Measurements from ENCODE around the gene PRR20C.
"Not testable (repeated sequence)": the region's sequence is repeated elsewhere in the genome, so short reads cannot be mapped to it uniquely, and the experiment has no call there.

Gene PRR20C

DNA sequence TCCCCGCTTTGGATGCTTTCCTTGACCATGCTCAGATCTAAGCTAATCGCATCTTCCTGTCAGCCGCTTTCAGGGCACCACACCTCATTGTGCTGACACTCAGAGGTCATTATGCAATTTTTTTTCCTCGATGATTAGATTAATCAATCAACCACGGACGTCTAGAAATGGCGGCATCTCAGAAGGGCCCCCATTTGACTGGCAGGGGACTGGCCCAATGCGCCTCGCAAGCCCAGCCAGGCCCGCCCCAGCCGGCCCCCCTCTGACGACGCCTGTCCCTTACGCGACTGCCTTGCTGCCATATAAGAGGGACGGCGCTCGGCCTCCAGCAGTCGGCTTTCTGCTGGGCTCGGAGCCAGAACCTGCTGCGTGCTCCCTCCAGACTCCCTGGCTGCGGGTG is at the start of gene PRR20C:
PRR20C (plus strand) TSS at position 301 of the 400 bp plus-strand sequence. CDS start 387 bp downstream, outside the sequence.
- in situ Hi-C loops (cut with MboI; ENCODE audit: low sequenced_read_pairs), result not testable (repeated sequence)

DNA sequence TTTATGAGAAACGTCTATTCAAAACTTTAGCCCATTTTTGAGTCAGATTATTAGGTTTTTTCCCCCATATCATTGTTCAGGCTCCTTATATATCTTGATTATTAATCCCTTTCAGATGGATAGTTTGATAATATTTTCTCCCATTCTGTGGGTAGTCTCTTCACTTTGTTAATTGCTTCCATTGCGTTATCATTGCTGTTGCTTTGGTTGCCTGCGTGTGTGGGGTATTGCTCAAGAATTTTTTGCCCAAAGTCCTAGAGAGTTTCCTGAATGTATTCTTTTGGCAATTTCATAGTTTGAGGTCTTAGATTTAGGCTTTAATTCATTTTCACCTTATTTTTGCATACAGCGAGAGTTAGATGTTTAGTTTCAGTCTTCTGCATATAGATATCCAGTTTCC is 38.9 kb upstream of the PRR20C start:
- in situ Hi-C loops (cut with MboI; ENCODE audit: low sequenced_read_pairs), result no loop called here

DNA sequence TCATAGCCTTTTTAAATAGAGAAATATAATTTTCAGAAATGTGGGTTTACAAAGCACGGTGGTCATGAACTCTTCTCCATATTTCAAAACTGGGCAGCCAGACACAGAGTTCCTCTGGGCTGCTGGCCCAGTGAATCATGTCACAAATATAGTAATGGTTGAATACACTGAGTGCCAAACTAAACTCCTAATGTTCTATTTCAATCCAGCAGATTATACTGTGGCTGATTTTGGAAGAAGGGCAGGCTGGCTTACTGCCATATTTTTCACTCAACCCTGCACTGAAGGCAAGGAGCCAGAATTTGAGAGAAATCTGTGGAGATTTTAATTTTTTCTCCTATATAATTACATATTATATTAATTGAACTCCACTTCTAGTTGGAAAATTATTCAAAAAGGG is 30.2 kb upstream of the PRR20C start:
- in situ Hi-C loops (cut with MboI; ENCODE audit: low sequenced_read_pairs), result no loop called here

DNA sequence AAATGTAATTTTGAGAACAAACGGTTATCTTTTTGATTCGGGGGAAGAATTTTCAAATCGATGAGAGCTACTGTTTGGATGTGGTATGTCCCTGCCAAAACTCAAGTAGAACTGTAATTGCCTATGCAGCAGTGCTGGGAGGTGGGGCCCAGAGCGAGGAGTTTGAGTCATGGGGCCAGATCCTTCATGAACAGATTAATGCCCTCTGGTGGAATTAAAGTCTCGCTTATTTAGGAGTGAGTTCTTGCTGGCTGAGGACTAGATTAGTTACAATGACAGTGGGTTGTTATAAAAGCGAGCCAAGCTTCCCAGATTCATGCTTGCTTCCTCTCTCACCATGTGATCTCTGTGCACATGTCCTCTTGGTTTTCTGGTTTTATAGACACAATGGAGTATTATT is 25.0 kb upstream of the PRR20C start:
- in situ Hi-C loops (cut with MboI; ENCODE audit: low sequenced_read_pairs), result no loop called here

DNA sequence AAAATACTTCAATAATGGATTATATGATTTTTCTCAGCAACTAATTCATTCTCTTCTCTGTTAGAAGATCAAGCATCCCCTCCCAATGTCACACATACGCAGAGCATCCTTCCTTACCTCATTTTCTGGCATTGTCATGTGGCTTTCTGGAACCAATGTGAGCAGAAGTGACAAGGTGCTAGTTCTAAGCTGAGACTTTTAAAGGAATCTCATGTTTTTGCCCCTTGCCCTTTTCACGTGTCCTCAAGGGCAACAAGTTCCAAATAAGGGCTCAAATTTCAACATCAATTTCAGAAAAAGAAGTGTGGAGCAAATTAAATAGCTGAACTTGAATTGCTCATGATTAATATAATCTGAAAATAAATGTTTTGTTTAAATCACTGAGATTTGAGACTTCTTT is 17.8 kb upstream of the PRR20C start:
- in situ Hi-C loops (cut with MboI; ENCODE audit: low sequenced_read_pairs), result no loop called here

DNA sequence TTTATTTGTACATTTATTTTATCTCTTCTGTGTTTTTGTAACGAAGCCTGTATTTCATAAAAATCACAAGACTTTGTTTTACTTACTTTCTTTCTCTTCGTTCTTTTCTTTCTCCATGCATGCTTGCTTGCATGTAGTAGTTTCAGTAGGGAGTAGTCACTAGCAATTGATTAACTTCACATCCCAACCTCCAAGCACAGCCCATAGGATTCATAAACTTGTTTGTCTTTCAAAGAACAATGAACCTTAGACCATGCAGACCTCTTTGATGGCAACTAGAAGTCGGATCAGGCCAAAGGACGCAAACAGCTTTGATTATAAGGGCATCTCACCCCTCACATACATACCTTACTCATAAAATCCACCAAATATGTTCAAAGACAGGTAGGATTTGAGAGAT is 16.3 kb upstream of the PRR20C start:
- in situ Hi-C loops (cut with MboI; ENCODE audit: low sequenced_read_pairs), result no loop called here

DNA sequence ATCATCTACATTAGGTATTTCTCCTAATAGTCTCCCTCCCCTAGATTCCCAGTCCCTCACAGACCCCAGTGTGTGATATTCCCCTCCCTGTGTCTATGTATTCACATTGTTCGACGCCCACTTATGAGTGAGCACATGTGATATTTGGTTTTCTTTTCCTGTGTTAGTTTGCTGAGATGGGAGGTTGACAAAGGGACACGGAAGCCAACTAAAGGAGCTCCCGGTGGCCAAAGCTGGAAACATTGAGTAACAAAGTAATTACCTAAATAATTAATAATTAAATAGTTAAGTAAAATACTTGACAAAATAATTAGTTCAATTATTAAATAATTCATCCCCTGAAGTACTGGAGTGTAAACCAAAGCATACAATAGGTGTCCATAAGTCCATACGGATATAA is 14.9 kb upstream of the PRR20C start:
- in situ Hi-C loops (cut with MboI; ENCODE audit: low sequenced_read_pairs), result no loop called here

DNA sequence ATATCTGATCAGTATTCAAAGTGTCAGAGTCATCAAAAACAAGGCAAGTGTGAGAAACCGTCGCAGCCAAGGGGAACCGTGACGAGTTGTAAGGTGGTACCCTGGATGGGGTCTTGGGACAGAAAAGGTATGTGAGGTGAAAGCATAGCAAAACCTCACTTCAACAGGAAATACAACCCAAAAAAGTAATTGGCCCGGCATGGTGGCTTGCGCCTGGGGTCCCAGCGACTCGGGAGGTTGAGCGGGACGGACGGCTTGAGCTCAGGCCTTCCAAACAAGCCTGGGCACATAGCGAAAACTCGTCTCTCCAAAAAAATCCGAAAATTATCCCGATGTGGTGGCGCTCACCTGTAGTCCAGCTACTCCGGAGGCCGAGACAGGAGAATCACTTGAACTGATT is 14.1 kb upstream of the PRR20C start:
- in situ Hi-C loops (cut with MboI; ENCODE audit: low sequenced_read_pairs), result not testable (repeated sequence)

DNA sequence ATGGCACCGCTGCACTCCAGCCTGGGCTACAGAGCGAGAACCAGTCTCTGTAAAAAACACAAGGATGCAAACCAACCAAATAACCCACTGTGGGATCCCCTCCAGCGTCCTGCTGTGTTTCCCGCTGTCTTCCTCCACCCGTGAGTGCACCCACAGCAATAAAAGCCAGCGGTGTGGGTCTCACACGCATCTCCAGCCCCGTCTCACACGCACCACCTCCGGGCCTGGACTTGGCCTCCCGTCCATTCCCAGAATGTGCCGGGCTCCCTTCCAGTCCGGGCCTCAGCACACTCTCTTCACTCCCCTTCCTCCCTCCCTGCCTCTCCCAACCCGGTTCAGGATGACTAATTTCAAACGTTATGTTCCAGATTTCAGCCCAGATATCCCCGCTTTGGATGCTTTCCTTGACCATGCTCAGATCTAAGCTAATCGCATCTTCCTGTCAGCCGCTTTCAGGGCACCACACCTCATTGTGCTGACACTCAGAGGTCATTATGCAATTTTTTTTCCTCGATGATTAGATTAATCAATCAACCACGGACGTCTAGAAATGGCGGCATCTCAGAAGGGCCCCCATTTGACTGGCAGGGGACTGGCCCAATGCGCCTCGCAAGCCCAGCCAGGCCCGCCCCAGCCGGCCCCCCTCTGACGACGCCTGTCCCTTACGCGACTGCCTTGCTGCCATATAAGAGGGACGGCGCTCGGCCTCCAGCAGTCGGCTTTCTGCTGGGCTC is 13.5 kb upstream of the PRR20C start, which contains the start of gene PRR20A:
PRR20A (plus strand) TSS at position 684 of the 734 bp plus-strand sequence. CDS start 387 bp downstream, outside the sequence.
- in situ Hi-C loops (cut with MboI; ENCODE audit: low sequenced_read_pairs), result not testable (repeated sequence)

DNA sequence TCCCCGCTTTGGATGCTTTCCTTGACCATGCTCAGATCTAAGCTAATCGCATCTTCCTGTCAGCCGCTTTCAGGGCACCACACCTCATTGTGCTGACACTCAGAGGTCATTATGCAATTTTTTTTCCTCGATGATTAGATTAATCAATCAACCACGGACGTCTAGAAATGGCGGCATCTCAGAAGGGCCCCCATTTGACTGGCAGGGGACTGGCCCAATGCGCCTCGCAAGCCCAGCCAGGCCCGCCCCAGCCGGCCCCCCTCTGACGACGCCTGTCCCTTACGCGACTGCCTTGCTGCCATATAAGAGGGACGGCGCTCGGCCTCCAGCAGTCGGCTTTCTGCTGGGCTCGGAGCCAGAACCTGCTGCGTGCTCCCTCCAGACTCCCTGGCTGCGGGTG is 6.7 kb upstream of the PRR20C start, which contains the start of gene PRR20B:
PRR20B (plus strand) TSS at position 301 of the 400 bp plus-strand sequence. CDS start 387 bp downstream, outside the sequence.
- in situ Hi-C loops (cut with MboI; ENCODE audit: low sequenced_read_pairs), result not testable (repeated sequence)

DNA sequence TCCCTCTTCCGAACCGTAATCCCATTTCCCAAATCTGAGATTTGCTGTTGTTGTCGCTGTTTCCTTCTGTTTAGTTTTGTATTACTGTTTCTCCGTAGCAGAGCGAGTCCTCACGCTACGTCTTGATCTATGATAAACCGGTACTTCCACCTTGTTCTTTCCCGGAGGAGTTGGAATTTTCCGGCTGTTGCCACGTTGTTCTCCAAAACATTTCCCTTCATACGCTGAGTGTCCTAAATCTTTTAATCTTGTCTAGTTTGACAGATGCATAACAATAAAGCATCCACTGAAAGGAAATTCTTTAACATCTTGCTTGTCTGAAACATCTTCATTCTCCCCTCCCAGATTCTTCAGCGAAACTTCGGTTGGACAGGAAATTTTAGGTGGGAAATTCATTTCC is 5.8 kb upstream of the PRR20C start:
- in situ Hi-C loops (cut with MboI; ENCODE audit: low sequenced_read_pairs), result not testable (repeated sequence)

DNA sequence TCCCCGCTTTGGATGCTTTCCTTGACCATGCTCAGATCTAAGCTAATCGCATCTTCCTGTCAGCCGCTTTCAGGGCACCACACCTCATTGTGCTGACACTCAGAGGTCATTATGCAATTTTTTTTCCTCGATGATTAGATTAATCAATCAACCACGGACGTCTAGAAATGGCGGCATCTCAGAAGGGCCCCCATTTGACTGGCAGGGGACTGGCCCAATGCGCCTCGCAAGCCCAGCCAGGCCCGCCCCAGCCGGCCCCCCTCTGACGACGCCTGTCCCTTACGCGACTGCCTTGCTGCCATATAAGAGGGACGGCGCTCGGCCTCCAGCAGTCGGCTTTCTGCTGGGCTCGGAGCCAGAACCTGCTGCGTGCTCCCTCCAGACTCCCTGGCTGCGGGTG is 6.5 kb downstream of the PRR20C start, which contains the start of gene PRR20D:
PRR20D (plus strand) TSS at position 301 of the 400 bp plus-strand sequence. CDS start 387 bp downstream, outside the sequence.
- in situ Hi-C loops (cut with MboI; ENCODE audit: low sequenced_read_pairs), result not testable (repeated sequence)

DNA sequence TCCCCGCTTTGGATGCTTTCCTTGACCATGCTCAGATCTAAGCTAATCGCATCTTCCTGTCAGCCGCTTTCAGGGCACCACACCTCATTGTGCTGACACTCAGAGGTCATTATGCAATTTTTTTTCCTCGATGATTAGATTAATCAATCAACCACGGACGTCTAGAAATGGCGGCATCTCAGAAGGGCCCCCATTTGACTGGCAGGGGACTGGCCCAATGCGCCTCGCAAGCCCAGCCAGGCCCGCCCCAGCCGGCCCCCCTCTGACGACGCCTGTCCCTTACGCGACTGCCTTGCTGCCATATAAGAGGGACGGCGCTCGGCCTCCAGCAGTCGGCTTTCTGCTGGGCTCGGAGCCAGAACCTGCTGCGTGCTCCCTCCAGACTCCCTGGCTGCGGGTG is 13.0 kb downstream of the PRR20C start, which contains the start of gene PRR20E:
PRR20E (plus strand) TSS at position 301 of the 400 bp plus-strand sequence. CDS start 387 bp downstream, outside the sequence.
- in situ Hi-C loops (cut with MboI; ENCODE audit: low sequenced_read_pairs), result not testable (repeated sequence)

DNA sequence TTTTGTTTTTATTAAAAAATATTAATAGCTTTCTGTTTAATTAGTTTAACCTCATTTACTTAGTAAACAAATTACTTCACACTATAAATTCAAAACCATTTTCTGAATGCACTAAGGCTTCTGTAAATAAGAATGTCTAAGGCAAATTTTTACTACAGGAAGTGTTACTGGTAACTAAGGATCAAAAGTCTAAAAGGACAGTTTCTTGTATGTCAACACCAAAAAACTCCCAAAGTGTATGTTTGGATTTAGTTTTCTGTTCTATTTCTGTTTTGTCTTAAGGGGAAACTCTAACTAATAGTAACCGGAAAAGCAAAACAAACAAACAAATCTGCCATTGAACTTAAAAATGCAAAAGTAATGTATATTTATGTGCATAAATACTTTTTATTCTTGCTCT is 37.8 kb downstream of the PRR20C start:
- in situ Hi-C loops (cut with MboI; ENCODE audit: low sequenced_read_pairs), result no loop called here

Measured in HL-60/S4 (cell line).